Mammary epithelial cell (primary cell): Measurements from ENCODE around the gene MRPL52.

ENCODE experiments used
- CTCF ChIP-seq, 2 donors: IDR thresholded peaks in 1 of 2; conservative IDR thresholded peaks in 1 of 2; 2 replicates each; pipeline ENCODE4 v1.5.1; 2011 to 2012; ENCODE audit warnings: inconsistent platforms in 2 of 2, low read length in 2 of 2, mild to moderate bottlenecking in 2 of 2, control low read depth in 1 of 2, low read depth in 1 of 2; ENCODE audit not compliant: insufficient read depth in 1 of 2; ENCODE audit errors: extremely low read depth in 1 of 2
- EZH2 ChIP-seq: IDR thresholded peaks from 2 replicates; pipeline ENCODE4 v1.6.1; 2012; ENCODE audit warnings: low read length, inconsistent platforms, borderline replicate concordance

GRCh38 chr14:22814373-22814772 lies 15.3 kb upstream of the MRPL52 start:
- TF ChIP-seq CTCF (conservative IDR thresholded peaks at IDR 0.05 in 1 of 2, IDR thresholded peaks at IDR 0.05 in 1 of 2; ENCODE audit: extremely low read depth in 1 of 2, insufficient read depth in 1 of 2, low read depth in 1 of 2, low read length in 2 of 2) = no peak
- TF ChIP-seq EZH2 = no peak
